ENCODE data around the gene SELENON. TPM values are rescaled to one million over a fixed set of nuclear protein-coding genes. Genes with fewer than 3 reads are reported as not detected.

SELENON gene
- total and polyA plus RNA-seq, 2 of the 8 experiments (the other 6 are each of a cell fraction or from before 2014, with no cell fraction given), result 43.0 to 77.6 TPM

GRCh38 chr1:25861316-25862286 lies 61.6 kb downstream of the SELENON start:
- 89% methylated on average over 13 of the region's 16 CpGs; no CpG with 5 or more reads in 1 of the 2 experiments for WGBS, 2 experiments (ENCODE audit: extremely low coverage in 1 of 2, insufficient coverage in 1 of 2, insufficient read length in 1 of 2, insufficient replicate concordance in 2 of 2, low coverage in 1 of 2, low lambda C conversion rate in 2 of 2, missing lambda C conversion rate in 1 of 2)
- Histone ChIP-seq H3K36me3 (ENCODE audit: control insufficient read depth in 2 of 4, insufficient read depth in 4 of 4, low read length in 3 of 4) (peaks cover 0 to 8% (median 1%) of the 10 kb centered on the region in 4 experiments; a peak in 3 of 8 replicates), H2BK5ac (ENCODE audit: low read depth, low read length) (no peak overlapping the region), H4K8ac (ENCODE audit: extremely low read depth, insufficient read depth, low read length) (no peak overlapping the region), H3K4ac (replicated peaks; ENCODE audit: insufficient read length, low read depth, low read length) (no peak overlapping the region), H2BK20ac (ENCODE audit: low read length) (no peak overlapping the region), H3K9me3 (ENCODE audit: insufficient read depth in 2 of 2, low read depth in 1 of 2, low read length in 1 of 2) (no peaks in the 10 kb centered on the region), H2BK15ac (ENCODE audit: low read length) (no peak overlapping the region), H4K5ac (ENCODE audit: insufficient read length, low read depth, low read length) (no peak overlapping the region), H2BK120ac (replicated peaks; ENCODE audit: low read depth, low read length) (no peak overlapping the region), H4K20me1 (replicated peaks in 1 of 2; ENCODE audit: control insufficient read depth in 1 of 2, insufficient read depth in 2 of 2, low read length in 2 of 2) (peaks cover 0 to 1% of the 10 kb centered on the region in 2 experiments), H3K27ac (ENCODE audit: low read depth, low read length) (no peak overlapping the region), H3K14ac (ENCODE audit: insufficient read length) (no peak overlapping the region), H3K79me2 (ENCODE audit: control insufficient read depth in 1 of 2, insufficient read depth in 2 of 2, low read length in 2 of 2) (peaks cover 6 to 19% of the 10 kb centered on the region in 2 experiments; a peak in 3 of 4 replicates), H3K18ac (ENCODE audit: extremely low read depth, low read length) (no peak overlapping the region), H3K4me3 (ENCODE audit: extremely low read depth in 1 of 4, insufficient read depth in 2 of 4, low read depth in 3 of 4, low read length in 4 of 4) (no peak overlapping the region), H3K23me2 (ENCODE audit: low read depth, low read length) (peaks cover 14% of the 10 kb centered on the region), H3K27me3 (replicated peaks in 1 of 4; ENCODE audit: control insufficient read depth in 3 of 4, extremely low read depth in 1 of 4, insufficient read depth in 3 of 4, low read length in 3 of 4) (no peaks in the 10 kb centered on the region), H3K79me1 (ENCODE audit: low read depth, low read length) (no peaks in the 10 kb centered on the region; the same call in 1 of the 2 replicates), H2AFZ (ENCODE audit: low read length) (no peak overlapping the region), H3K4me1 (replicated peaks in 1 of 4; ENCODE audit: control insufficient read depth in 3 of 4, insufficient read depth in 4 of 4, low read length in 3 of 4) (no peaks in the 10 kb centered on the region; a peak in 2 of 7 replicates), H3K9ac (replicated peaks in 1 of 4; ENCODE audit: extremely low read depth in 1 of 4, low read depth in 3 of 4, low read length in 3 of 4) (no peak overlapping the region; a peak in 2 of 7 replicates), H3K4me2 (ENCODE audit: insufficient read depth in 1 of 2, low read depth in 2 of 2, low read length in 2 of 2) (no peak overlapping the region), H3K23ac (ENCODE audit: insufficient read length) (no peak overlapping the region), H4K91ac (replicated peaks; ENCODE audit: insufficient read length, low read length) (no peak overlapping the region), H3K56ac (replicated peaks; ENCODE audit: insufficient read length, low read depth, low read length) (no peak overlapping the region), H2AK5ac (ENCODE audit: low read depth, low read length) (no peak overlapping the region), H2BK12ac (ENCODE audit: low read depth, low read length) (no peak overlapping the region)
- CTCF ChIA-PET (ENCODE audit: partially characterized antibody), result interaction anchor here (1.0 to 2.6 kb wide), 4 partner anchors 30 to 52 kb away, joined by 3 to 13 read pairs (median 3); partner anchors contain the start of gene MTFR1L
- no peak for DNase-seq (ENCODE audit: low read depth in 1 of 2, low spot score in 2 of 2)
- POLR2A ChIA-PET (ENCODE audit: partially characterized antibody), result interaction anchor here (1.0 to 2.0 kb wide), 6 partner anchors 9 to 41 kb away, joined by 3 to 8 read pairs (median 3); partner anchors contain the start of gene MTFR1L
- no peak for FAIRE-seq
- TF ChIP-seq KDM5A (IDR thresholded peaks at IDR 0.05; ENCODE audit: low read length) (no peak), CREB1 (IDR thresholded peaks at IDR 0.05) (no peak), BACH1 (IDR thresholded peaks at IDR 0.05; ENCODE audit: low read length) (no peak)
- TF ChIP-seq, protein P1, sequence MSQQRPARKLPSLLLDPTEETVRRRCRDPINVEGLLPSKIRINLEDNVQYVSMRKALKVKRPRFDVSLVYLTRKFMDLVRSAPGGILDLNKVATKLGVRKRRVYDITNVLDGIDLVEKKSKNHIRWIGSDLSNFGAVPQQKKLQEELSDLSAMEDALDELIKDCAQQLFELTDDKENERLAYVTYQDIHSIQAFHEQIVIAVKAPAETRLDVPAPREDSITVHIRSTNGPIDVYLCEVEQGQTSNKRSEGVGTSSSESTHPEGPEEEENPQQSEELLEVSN (IDR thresholded peaks at IDR 0.05), result no peak

All from H1 (cell line).